ENCODE measurements around the gene RNASE12.
"Not testable (repeated sequence)": the region's sequence is repeated elsewhere in the genome, so short reads cannot be mapped to it uniquely, and the experiment has no call there.

The RNASE12 gene

DNA sequence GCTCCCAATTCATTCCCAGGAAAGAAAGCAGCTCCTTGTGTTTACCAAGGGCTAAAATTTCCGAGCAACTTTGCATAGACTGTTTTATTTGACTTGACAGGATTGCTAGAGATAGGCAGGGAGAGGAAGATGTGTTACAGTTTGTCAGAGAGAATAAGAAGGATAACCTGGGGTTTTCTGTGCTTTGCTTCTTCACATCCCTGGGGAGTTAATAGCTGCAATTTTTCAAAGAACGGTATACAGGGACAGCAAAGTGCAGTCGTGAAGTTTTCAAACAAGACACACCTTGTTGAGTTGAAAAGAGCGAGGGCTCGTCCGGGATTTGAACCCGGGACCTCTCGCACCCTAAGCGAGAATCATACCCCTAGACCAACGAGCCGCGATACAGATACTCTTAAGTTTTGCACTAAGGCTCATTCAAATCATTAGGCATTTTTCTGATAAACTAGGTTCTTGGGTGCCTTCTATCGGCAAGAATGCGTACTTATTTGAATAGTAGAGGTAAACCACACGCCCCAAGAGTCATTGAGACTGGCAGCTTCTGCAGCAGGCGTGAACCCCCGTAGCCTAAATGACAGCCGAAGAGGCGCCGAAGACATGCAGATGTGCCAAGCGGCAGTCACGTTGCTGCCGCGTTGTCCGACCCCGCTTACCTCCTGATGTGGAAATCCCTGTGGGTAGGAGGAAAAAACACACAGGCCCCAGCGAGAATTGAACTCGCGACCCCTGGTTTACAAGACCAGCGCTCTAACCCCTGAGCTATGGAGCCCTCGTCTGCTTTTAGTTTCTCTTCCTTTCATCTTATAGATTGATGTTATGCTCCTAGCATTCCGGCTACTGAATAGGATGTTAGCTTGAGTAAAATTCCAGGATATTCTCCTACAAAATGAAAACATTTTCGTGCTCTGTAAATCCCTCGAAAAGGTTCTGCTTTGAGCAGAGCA, 22.2 kb upstream of the RNASE12 start:
- DNase-seq, result peak; percentile 92

DNA sequence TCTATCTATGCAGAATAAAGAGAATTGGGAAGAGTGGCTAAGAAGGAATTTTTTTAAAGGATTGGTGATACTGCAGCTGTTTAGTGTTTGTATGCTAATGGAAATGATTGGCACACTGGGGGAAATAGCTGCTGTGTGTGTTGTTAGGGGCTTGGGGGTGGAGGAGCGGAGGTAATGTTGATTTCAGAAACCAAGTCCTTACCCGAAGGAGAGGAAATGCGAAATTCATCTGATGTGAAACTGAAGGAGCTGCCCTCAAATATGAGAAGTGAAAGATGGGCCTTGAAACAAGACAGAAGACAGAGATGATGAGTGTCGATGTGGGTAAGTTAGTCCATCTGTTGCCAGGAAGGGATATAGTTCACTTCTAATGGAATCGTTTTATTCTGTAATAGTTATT, 21.2 kb upstream of the RNASE12 start:
- DNase-seq, result peak; percentile 25

DNA sequence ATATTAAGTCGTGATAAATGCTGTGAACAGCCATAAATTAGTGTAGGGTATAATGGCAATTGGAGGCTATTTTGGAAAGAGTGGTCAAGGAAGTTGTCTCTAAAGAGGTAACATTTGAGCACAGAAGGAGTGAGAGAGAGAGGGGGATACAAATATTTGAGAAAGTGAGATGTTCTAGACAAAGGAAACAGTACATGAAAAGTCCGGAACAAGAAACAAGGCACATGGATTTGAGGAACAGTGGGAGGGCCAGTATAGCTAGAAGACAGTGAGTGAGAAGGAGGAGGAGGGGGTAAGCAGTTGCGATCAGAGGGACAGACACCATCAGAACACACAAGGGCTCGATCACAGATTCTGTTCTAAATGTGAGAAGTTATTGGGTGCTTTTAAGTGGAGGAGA, 20.1 kb upstream of the RNASE12 start:
- no peak for DNase-seq

DNA sequence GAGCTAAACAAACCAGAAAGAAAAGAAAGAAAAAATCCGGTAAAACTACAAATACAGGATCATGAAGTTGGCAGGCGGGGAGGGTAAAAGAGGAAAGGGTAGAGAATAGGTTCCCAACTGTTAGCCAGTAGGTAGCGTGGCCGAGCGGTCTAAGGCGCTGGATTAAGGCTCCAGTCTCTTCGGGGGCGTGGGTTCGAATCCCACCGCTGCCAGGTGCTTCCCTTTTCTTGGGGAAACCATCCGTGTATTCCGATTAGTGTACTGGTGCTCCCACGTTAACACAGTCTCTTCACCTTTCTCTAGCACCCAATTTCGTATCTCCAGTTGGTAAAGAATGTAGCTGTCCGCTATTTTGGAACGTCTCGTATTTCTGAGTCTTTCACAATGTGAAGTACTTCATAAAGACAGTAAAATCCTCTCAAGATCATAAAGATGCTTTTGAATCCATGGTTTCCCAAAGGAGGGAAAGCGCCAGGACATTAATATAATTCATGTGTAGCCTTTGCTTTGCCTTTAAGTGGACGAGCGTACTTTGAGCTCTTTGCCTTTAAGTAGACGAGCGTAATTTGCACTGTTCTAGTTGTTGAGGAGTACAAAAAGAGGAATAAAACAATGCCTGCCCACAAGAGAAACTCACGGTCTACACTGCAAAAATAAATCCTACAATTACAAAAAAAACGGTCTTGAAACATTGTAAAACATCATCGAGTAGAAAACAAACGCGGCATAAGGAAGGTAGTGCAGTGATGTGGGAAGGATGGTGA, 19.0 kb upstream of the RNASE12 start:
- DNase-seq, result peak; percentile 83

DNA sequence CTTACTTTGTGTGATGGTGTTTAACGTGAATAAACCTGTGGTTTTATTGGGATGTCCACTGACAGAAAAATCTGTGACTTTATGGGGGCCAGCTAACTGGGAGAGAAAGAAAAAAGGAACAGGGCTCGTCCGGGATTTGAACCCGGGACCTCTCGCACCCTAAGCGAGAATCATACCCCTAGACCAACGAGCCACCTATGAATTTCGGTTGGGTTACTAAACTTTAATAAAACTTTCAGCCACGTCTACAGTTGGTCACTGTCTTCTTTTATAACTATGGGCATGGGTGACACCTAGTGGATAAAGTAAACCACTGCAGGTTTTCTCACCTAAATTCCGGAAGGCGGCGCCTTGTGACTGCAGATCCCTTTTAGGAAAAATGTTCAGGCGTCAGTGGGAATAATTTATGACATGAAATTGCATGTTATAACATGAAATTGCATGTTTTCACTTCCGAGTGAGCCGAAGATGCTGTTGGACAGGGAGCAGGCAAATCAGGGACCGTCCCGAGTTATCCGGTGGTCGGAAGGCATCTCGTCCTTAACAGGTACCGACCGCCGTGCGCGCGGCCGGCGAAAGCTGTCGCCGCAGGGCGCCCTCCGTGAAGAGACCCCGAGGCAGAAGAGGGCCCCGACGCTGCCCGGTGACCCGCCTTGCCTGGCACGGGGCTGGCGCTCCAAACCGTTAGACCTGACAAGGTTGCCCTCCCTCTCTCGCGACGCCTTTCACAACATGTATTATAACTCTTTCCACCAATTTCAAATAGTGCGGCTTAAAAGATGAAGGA, 18.2 kb upstream of the RNASE12 start:
- DNase-seq, result peak; percentile 86

DNA sequence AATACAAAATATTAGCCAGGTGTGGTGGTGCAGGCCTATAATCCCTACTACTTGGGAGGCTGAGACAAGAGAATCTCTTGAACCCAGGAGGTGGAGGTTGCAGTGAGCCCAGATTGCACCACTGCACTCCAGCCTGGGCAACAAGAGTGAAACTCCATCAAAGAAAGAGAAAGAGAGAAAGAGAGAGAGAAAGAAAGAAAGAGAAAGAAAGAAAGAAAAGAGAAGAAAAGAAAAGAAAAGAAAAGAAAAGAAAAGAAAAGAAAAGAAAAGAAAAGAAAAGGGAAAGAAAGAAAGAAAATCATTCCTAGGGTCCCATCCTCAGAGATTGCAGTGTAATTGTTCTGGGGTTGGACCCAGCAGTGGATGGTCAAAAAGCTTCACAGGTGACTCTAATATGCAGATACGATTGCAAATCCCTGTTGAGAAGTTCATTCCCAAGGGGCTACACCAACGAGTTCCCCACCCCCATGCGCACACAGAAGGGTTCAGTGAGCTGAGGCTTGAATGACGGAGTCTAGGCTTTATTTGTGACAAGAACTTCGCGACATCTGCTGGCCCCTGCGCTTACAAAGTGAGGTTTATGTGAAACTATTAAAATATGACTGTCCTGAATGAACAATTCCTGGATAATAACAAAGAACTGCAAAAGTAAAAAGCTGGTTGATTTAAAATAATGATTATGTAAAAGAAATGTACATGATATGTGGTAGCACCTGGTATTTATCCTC, 17.4 kb upstream of the RNASE12 start:
- no peak for DNase-seq

DNA sequence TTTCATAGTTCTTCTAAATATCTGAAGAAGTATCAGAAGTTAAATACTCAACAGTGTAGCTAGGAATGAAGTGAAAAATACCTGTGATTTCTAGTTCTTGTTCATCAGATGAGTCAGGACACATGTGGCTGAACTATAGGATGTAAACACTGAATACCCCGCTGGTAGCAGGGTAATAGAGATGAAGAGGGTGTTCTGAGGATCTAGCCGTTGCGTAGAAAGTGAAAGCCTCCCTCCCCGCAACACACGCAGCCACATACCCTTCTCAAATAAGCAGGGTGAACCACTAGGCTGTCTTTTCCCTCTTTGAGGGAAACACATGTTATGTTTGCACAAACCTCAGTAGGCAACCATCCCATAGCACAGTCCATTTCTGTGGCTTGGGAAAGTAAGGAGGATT, 16.4 kb upstream of the RNASE12 start:
- DNase-seq, result no peak

DNA sequence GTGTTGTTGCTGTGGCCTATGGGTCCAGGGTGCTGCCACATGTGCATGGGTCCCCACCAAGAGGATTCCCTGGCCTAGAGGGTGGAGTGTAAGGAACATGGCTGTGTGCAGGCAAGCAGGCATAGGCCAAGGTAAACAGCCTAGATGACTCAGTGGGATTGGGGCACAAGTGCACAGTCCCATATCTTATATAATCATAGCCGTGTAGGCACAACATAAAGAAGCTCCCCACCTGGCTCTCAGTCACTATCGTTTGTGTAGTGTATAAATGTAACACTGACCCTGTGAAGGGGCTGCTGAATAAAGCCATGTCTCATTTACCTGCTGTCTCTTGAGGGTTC, 15.7 kb upstream of the RNASE12 start:
- DNase-seq, result no peak

DNA sequence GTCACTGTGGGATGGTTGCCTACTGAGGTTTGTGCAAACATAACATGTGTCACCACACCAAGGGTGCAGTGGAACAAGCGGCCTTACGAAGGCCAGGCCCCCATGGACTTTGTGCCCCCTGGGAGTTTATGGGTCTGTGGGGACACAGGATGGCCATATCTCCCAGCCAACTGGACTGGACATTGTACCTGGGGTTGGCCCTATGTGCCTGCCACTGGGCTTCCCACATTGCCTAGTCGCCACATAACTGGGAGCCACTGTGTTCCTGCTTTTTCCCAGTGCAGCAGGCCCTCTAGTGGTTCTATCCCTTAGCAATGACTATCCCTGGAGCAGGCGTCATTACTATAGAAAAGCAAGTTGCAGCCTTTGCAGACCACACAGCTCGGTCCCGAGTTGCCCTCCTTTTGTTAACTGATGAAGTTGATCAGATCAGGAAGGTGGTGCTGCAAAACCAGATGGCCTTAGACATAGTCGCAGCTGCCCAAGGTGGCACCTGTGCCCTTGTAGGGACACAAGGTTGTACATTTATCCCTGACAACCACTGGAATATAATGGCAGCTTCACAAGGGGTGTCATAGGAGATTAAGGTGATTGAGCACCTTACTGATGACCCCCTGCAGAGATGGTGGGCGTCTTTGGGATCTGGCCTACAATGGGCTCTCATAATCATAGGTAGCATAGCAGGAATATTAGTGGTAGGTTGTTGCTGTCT, 15.2 kb upstream of the RNASE12 start:
- no peak for DNase-seq

DNA sequence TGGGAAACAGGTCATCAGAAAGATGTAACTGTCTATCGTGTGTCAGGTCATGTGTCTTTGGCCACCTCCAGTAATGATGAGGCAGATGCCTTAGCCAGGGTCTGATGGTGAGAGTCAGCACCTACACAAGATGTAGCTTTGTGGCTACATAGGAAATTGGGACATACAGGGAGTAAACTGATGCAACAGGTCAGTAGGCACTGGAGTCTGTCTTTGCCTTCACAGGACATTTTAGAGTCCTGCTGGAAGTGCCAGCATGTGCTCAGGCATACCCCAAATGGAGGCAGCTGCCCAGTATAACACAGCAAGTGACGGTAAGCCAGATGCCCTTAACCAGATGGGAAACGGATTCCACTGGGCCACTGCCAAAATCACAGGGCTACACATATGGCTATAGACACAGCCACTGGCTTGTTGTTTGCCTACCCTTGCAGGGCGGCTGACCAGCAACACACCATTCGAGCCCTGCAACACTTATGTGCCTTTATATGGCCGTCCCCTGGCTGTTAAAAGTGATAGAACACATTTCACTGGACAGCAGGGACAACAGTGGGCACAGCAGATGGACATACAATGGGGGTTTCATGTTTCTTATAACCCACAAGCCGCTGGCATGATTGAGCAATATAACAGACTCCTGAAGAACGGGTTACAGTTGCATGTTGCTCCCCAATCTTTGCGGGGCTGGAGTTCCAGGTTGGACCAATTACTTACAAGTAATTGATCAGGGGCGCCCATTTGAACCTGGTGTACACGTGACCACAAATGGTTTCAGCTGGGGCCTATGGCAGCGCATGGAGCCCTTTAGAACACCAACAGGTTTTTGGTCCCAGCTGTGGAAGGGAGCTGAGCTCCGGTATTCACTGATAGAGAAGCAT, 12.9 kb upstream of the RNASE12 start:
- no peak for DNase-seq

DNA sequence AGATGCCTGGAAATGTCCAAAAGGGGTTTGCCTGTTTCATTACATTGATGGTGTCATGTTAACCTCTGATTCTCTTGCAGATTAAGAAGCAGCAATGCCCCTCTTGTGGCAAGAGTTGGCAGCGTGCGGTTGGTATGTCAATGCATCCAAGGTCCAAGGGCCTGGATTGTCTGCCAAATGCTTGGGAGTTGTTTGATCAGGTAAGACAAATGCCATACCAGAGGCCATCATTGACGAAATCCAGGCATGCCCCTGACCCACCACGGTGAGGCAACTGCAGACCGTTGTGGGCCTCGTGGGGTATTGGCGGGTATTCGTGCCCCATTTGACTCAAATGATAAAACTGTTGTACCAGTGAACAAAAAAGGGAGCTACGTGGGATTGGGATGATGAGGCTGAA, 11.4 kb upstream of the RNASE12 start:
- no peak for DNase-seq

DNA sequence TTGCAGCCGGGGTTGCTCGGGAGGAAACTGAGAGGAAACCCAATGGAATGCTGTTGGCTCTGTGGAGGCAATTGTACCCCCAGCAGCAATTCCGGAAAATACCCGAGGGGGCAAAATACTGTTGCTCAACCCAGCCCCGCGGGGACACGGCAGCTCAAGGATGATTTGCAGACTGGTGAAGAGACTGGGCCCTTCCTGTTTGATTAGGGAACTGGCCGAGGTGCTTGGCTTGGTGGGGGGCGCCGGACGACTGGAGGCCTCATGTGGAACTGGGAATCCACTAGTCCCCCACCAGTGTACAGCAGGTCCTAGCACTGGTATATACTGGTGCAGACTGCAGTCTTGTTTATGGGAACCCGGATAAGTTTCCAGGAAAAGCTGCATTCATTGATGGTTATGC, 10.3 kb upstream of the RNASE12 start:
- no peak for DNase-seq

DNA sequence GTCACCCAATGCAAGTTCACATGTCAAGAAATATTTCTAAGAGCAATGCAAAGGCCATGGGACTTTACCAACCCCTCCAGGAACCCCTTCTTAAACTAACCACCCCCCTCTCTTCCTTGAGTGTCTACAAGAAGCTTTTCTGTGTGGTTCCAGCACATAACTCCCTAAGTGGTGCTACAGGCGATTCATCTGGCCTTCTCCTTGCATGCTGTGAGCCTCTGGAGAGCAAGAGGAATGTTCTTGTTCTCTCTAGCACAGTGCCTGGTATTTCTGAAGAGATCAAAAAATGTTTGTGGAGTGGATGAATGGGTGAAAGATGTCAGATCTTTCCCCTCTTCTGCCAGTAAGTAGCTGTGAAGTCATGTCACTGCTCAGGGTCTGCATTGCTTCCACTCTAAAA, 5.9 kb upstream of the RNASE12 start:
- DNase-seq, result no peak

DNA sequence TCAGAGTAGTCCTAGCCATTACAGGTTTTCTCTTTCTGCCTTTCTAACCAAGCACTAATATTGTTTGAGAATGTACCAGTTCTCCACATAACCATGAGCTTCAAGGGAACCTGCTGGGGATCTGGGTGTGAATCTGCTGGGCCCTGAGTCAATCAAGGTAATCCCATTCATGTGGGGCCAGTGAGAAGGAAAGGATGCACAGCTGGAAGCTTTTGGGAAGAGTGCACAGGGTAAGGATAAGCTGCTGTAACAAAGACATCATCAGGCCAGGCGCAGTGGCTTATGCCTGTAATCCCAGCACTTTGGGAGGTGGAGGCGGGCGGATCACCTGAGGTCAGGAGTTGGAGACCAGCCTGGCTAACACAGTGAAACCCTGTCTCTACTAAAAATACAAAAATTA, 4.5 kb upstream of the RNASE12 start:
- DNase-seq, result not testable (repeated sequence)

DNA sequence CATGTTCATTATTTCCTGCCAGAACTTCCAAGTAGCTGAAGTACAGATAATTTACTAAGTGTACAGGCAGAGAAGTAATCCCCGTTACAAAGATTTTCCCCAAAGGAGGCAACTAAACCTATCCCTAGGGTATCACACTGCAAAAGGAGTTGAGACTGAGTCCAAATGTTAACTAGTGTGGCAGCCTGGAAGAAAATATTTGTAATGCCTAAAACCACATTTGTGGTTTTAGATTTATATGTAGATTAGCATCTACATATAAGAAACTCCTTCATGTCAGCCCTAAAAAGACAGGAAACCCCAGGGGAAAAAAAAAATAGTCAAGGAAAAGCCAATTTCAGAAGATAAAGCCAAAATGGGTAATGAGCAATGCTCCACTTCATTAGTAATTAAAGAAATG, 1.4 kb upstream of the RNASE12 start:
- no peak for DNase-seq

DNA sequence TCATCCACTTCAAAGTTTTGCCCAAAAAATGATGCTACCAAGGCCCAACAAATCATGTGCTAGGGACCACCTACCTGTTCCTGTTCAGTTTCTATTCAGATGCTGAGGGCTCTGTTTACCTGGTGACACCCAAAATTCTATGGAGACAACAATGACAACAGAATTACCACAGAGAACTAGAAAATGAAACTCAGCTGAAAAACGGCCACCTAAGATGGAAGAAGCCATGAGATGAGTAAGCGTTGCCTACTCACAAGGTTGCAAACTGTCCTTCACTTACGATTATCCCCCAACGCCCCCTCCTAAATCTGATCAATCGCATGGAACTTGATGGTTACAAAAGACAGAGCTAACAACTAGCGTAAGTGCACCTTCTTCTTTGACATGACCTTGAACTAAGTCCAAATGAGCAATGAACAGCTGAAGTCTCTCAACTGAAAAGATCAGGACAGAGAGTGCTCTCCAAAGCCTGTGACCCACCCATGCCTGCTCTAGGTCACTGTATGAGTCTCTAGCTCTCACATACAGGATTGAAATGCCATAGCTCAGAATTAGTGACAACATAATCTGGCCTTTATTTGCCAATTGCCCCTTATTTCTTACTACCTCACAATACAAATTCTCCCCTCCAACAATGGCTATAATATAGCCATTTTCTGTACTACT, 3.6 kb downstream of the RNASE12 start, which contains the start of gene RNASE11:
Gene RNASE11 (minus strand): TSS at position 513 of the 666 bp plus-strand sequence.
- DNase-seq, result no peak

DNA sequence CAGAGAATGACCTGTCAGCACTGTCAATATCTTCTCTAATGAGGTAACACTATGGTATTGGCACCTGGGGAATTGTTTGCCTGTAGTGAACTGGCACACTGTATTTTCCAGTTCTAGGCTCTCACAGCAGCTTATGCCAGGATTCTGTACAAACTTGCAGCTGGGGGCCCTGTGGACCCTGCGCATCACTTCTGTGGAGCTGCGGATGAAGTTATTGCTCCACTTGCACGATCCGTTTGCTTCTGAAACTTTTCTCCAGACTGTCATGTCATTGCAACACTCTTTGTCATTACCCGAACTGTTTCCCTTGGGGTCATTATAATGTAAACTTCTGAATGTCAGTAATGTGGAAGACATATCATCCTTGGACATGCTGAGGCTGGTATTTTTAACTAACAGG, 7.3 kb downstream of the RNASE12 start:
- no peak for DNase-seq

DNA sequence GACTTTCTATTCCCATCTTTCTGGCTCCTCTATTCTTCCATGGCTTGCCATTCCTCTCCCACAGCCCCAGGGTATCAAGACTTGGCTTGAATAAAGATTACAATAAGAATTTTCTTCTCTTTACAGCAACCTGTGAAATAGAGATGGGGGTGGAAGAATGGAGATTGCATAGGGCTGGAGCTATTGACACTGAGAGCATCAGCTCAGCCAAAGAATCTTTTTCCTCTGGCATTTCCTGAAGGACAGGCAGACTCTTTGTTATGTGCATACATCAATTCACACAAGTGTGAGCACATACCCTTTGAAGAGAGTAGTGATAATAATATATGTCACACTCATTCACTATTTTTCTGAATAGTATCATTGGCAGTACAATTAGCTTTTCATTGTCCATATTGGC, 8.0 kb downstream of the RNASE12 start:
- no peak for DNase-seq

DNA sequence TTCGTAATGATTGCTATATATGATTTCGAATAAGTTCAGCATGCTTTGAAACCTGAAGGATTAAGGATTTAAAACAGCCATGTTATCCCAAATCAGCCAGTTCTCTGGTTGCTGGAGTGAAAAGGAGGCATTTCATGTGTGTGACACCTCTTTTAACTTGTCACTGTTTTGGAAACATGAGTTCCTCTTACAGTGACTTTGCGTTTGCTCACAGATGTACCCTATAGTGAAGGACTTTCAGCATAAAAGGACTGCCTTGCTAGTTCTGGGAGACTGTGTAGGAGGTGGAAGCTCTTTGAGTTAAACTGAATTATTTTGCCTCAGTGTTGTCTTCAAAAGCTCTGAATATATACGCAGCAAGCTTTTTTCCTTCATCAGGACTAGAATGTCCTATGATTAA, 10.9 kb downstream of the RNASE12 start:
- no peak for DNase-seq

DNA sequence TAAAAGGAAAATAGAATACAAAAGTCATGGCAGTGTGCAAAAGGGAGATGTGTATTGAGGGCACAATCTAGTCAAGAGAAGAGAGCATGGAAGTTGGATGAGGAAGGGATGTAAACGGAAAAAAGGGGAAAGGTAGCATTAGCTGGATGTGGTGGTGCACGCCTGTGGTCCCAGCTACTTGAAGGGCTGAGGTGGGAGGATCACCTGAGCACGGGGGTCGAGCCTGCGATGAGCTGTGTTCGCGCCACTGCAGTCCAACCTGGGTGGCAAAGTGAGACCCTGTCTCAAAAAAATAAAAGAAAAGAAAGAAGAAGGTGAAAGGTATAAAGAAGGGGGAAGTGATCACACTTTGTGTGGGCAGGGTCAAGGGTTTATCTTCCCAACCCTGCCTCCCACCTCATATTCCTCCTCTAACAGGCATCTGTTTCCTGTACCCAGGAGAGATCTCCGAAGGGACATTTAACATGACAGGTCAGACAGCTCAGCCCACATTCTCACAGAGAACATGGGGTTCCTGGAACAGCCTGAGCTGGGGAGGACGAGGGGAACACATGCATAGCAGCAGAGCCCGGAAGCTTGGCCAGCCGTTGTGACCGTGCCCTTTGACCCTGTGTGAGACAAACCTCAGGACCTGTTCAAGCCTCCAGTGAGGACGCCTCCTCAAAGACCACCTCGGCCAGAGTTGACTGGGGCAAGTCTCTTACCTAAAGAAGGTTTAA, 12.2 kb downstream of the RNASE12 start:
- no peak for DNase-seq
